ENCODE measurements around the gene SLC39A11. TPM values are rescaled to one million over a fixed set of nuclear protein-coding genes. Genes with fewer than 3 reads are reported as not detected.

Gene SLC39A11
- total RNA-seq, 1 experiment from 2014 or later: 46.4 TPM

GRCh38 chr17:72754513-72754912 is 338.0 kb downstream of the SLC39A11 start:
- ChIA-PET CTCF (no interaction called here), RAD21 (ENCODE audit: low non-redundant PET in 1 of 2, low total read pairs in 2 of 2, uncharacterized antibody in 2 of 2, unreplicated experiment in 2 of 2) (no interaction called here), POLR2A (no interaction called here)
- H3K27ac ChIP-seq (ENCODE audit: low read depth, low read length): no peak overlapping the region
- no peak overlapping the region for H3K9ac ChIP-seq (ENCODE audit: low read length)
- no peak overlapping the region for H3K4me2 ChIP-seq (ENCODE audit: low read length)
- ATAC-seq: no peak
- H4K20me1 ChIP-seq (ENCODE audit: insufficient read depth): no peaks in the 10 kb centered on the region
- no peak overlapping the region for H2AFZ ChIP-seq (ENCODE audit: low read depth, low read length, poor library complexity, severe bottlenecking)
- H3K4me1 ChIP-seq (ENCODE audit: control insufficient read depth in 1 of 2, insufficient read depth in 2 of 2, low read length in 2 of 2): no peaks in the 10 kb centered on the region
- H3K36me3 ChIP-seq (ENCODE audit: control insufficient read depth in 1 of 2, insufficient read depth in 2 of 2, low read length in 2 of 2): no peaks in the 10 kb centered on the region
- peaks cover 0 to 5% of the 10 kb centered on the region in 2 experiments; a peak in 1 of 4 replicates for H3K9me3 ChIP-seq (ENCODE audit: control insufficient read depth in 1 of 2, insufficient read depth in 1 of 2, low read depth in 1 of 2, low read length in 2 of 2)
- TF ChIP-seq POLR2AphosphoS5 (IDR thresholded peaks at IDR 0.05; ENCODE audit: low read depth, low read length): no peak
- TF ChIP-seq EGR1 (IDR thresholded peaks at IDR 0.05; ENCODE audit: low read depth): no peak
- TF ChIP-seq CEBPB (IDR thresholded peaks at IDR 0.05; ENCODE audit: low read depth): no peak
- TF ChIP-seq, protein P1, sequence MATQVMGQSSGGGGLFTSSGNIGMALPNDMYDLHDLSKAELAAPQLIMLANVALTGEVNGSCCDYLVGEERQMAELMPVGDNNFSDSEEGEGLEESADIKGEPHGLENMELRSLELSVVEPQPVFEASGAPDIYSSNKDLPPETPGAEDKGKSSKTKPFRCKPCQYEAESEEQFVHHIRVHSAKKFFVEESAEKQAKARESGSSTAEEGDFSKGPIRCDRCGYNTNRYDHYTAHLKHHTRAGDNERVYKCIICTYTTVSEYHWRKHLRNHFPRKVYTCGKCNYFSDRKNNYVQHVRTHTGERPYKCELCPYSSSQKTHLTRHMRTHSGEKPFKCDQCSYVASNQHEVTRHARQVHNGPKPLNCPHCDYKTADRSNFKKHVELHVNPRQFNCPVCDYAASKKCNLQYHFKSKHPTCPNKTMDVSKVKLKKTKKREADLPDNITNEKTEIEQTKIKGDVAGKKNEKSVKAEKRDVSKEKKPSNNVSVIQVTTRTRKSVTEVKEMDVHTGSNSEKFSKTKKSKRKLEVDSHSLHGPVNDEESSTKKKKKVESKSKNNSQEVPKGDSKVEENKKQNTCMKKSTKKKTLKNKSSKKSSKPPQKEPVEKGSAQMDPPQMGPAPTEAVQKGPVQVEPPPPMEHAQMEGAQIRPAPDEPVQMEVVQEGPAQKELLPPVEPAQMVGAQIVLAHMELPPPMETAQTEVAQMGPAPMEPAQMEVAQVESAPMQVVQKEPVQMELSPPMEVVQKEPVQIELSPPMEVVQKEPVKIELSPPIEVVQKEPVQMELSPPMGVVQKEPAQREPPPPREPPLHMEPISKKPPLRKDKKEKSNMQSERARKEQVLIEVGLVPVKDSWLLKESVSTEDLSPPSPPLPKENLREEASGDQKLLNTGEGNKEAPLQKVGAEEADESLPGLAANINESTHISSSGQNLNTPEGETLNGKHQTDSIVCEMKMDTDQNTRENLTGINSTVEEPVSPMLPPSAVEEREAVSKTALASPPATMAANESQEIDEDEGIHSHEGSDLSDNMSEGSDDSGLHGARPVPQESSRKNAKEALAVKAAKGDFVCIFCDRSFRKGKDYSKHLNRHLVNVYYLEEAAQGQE (IDR thresholded peaks at IDR 0.05; ENCODE audit: low read depth): no peak
- H3K27me3 ChIP-seq (ENCODE audit: insufficient read depth, low read length): no peaks in the 10 kb centered on the region
- BruUV-seq (replicated peaks): no TSS peak
- H3K4me3 ChIP-seq (replicated peaks in 1 of 2; ENCODE audit: low read depth in 1 of 2, low read length in 2 of 2): no peak overlapping the region
- H3K9me2 ChIP-seq (ENCODE audit: insufficient read depth): no peaks in the 10 kb centered on the region
- no peaks in the 10 kb centered on the region for H3K79me2 ChIP-seq (ENCODE audit: insufficient read depth, low read length)
- no peak for DNase-seq (ENCODE audit: low read depth, low spot score)
- intact Hi-C loops (cut with micrococcal nuclease): no loop called here

DNA sequence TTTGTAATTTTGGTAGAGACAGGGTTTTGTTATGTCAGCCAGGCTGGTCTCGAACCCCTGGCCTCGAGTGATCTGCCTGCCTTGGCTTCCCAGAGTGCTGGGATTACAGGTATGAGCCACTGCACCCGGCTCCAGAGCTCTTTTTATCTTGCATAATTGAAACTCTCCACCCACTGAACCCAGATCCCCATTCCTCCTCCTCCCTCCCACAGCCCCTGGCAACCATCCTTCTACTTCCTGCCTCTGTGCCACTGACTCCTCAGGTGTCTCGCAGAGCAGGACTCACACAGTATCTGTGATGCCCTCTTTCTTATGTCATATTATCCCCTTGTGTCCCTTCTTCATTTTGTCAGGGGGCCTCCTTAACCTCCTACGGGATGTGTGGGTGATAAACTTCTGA is 340.7 kb downstream of the SLC39A11 start:
- intact Hi-C loops (cut with micrococcal nuclease): no loop called here
- ChIA-PET POLR2A (interaction anchor here (0.6 kb wide), 1 partner anchor 12 kb away, joined by 3 read pairs; no protein-coding TSS in a partner anchor), RAD21 (ENCODE audit: low non-redundant PET in 1 of 2, low total read pairs in 2 of 2, uncharacterized antibody in 2 of 2, unreplicated experiment in 2 of 2) (no interaction called here)
- TF ChIP-seq, protein P1 (IDR thresholded peaks at IDR 0.05; ENCODE audit: low read depth): no peak
- no peak for TF ChIP-seq SIN3A (IDR thresholded peaks at IDR 0.05; ENCODE audit: low read depth)
- TF ChIP-seq, protein P2, sequence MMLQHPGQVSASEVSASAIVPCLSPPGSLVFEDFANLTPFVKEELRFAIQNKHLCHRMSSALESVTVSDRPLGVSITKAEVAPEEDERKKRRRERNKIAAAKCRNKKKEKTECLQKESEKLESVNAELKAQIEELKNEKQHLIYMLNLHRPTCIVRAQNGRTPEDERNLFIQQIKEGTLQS (IDR thresholded peaks at IDR 0.05): no peak
- no peak for TF ChIP-seq ELF1 (IDR thresholded peaks at IDR 0.05; ENCODE audit: borderline replicate concordance, low read depth)
- TF ChIP-seq CTCF (IDR thresholded peaks at IDR 0.05 in 2 of 3, conservative IDR thresholded peaks at IDR 0.05 in 1 of 3; ENCODE audit: borderline replicate concordance in 1 of 3, insufficient read depth in 1 of 3, low read depth in 2 of 3, low read length in 2 of 3): no peak
- no peak for TF ChIP-seq POLR2AphosphoS5 (IDR thresholded peaks at IDR 0.05; ENCODE audit: low read depth, low read length)
- TF ChIP-seq RAD21 (IDR thresholded peaks at IDR 0.05; ENCODE audit: low read depth): no peak
- TF ChIP-seq JUND (IDR thresholded peaks at IDR 0.05): no peak

More for the DNA sequence above, 340.7 kb downstream of the SLC39A11 start:
- H3K27me3 ChIP-seq (ENCODE audit: insufficient read depth, low read length): no peaks in the 10 kb centered on the region
- no peaks in the 10 kb centered on the region for H3K79me2 ChIP-seq (ENCODE audit: insufficient read depth, low read length)
- DNase-seq (ENCODE audit: low read depth, low spot score): no peak
- no peak overlapping the region for H3K4me2 ChIP-seq (ENCODE audit: low read length)
- H3K4me3 ChIP-seq (replicated peaks in 1 of 2; ENCODE audit: low read depth in 1 of 2, low read length in 2 of 2): no peak overlapping the region
- no peaks in the 10 kb centered on the region for H3K36me3 ChIP-seq (ENCODE audit: control insufficient read depth in 1 of 2, insufficient read depth in 2 of 2, low read length in 2 of 2)
- no peaks in the 10 kb centered on the region for H3K4me1 ChIP-seq (ENCODE audit: control insufficient read depth in 1 of 2, insufficient read depth in 2 of 2, low read length in 2 of 2)
- CTCF ChIA-PET: no interaction called here
- no peak for ATAC-seq
- peaks cover 0 to 5% of the 10 kb centered on the region in 2 experiments; a peak in 1 of 4 replicates for H3K9me3 ChIP-seq (ENCODE audit: control insufficient read depth in 1 of 2, insufficient read depth in 1 of 2, low read depth in 1 of 2, low read length in 2 of 2)
- BruUV-seq (replicated peaks): no TSS peak
- H3K27ac ChIP-seq (ENCODE audit: low read depth, low read length): no peak overlapping the region
- H3K9me2 ChIP-seq (ENCODE audit: insufficient read depth): no peaks in the 10 kb centered on the region
- H4K20me1 ChIP-seq (ENCODE audit: insufficient read depth): no peaks in the 10 kb centered on the region
- no peak overlapping the region for H2AFZ ChIP-seq (ENCODE audit: low read depth, low read length, poor library complexity, severe bottlenecking)
- H3K9ac ChIP-seq (ENCODE audit: low read length): no peak overlapping the region
